Subcutaneous adipose tissue (tissue), 4 donors: ENCODE results near the gene ZNF469. TPM values are rescaled to one million over a fixed set of nuclear protein-coding genes. Genes with fewer than 3 reads are reported as not detected.

ENCODE experiments used
- total RNA-seq, 4 donors: library from RNA; depleted of rRNA; stranded (reverse); fragments of >200 nt; gene quantifications; one replicate each; pipeline ENCODE4 v1.1.0, GENCODE V29; 2016
- TF ChIP-seq, protein P1 (sequence below): fragments of 450-650 bp; IDR thresholded peaks from one replicate; pipeline ENCODE4 v1.5.1; 2016; ENCODE audit warnings: low read depth, mild to moderate bottlenecking, control low read depth, antibody characterized with exemption, moderate library complexity

Gene ZNF469
- total RNA-seq, 4 donors from 2014 or later: 0.57 to 1.3 (median 0.75) TPM

DNA sequence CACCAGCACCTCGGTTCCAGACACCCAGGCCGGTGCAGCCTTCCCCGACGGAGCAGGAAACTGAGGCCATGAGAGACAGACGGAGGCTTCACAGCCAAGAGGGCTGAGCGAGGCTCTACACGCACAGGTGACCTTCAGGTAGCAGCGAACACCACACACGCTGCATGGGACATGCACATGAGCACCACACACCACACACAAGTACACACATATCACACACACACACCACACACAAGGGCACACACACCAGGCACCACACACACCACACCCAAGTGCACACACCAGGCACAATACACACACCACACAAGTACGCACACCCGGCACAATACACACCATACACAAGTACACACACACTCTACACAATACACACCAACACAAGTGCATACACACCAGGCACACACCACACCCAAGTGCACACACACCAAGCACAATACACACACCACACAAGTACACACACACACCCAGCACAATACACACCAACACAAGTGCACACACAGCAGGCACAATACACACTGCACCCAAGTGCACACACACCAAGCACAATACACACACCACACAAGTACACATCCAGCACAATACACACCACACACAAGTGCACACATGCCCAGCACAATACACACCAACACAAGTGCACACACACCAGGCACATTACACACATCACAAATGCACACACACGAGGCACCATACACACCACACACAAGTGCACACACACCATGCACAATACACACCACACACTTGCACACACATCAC lies 33.4 kb upstream of the ZNF469 start:
- TF ChIP-seq, protein P1, sequence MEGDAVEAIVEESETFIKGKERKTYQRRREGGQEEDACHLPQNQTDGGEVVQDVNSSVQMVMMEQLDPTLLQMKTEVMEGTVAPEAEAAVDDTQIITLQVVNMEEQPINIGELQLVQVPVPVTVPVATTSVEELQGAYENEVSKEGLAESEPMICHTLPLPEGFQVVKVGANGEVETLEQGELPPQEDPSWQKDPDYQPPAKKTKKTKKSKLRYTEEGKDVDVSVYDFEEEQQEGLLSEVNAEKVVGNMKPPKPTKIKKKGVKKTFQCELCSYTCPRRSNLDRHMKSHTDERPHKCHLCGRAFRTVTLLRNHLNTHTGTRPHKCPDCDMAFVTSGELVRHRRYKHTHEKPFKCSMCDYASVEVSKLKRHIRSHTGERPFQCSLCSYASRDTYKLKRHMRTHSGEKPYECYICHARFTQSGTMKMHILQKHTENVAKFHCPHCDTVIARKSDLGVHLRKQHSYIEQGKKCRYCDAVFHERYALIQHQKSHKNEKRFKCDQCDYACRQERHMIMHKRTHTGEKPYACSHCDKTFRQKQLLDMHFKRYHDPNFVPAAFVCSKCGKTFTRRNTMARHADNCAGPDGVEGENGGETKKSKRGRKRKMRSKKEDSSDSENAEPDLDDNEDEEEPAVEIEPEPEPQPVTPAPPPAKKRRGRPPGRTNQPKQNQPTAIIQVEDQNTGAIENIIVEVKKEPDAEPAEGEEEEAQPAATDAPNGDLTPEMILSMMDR: no peak

DNA sequence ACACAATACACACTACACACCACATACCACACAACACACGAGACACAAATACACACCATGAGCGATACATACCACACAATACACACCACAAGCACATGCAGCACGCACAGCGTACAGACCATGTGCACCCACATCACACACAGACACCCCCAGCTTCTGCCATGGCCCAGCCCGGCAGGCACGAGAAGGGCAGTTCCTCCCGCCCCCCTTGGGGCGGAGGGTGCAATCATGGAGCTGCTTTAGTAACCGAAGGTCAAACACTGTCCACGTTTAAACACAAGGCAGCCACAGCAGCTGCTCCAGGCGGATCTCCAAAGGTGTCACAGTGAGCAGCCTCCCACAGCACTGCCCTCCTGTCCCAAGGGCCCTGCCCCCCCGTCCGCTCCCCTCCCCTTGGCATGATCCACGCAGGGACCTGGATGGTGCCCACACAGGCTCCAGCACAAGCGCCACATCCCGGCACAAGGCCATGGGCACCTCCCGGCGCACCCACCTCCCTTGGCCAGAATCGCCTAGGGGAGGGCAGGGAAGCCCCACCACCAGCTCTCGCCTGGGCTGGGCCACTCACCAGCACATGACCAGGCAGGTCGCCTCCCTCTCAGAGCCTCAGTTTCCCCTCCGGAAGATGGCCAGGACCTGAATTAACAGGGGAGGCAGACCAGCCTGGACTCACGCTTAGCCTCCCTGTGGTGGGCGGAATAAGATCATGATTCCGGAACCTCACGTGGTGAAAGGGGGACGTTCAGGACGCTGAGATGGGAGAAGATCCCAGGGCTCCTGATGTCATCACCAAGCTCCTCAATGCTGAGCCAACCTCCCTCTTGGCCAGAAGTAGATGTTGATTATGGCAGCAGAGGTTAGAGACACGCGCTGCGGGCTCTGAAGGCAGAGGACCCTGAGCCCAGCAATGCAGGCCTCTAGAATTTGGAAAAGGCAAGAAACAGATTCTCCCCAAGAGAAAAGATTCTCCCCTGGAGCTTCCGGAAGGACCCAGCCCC lies 32.6 kb upstream of the ZNF469 start:
- TF ChIP-seq, protein P1: no peak

DNA sequence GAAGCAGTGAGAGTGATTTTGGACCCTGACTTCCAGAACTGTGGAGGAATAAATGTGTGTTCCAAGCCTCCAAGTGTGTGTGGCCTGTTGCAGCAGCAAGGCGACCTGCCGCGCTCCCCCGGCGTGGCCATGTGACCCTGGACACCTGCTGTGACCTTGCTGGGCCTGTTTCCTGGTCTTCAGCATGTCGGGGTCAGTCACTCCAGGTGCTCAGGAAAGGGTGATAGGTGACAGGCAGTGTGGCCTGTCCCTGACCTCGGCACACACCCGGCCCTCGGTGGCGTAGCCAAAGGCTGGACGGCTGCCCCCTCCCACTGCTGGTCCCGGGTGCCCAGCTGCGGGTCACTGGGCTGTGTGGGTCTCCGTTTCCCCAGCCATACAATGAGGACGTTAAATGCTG lies 31.8 kb upstream of the ZNF469 start:
- TF ChIP-seq, protein P1: no peak

DNA sequence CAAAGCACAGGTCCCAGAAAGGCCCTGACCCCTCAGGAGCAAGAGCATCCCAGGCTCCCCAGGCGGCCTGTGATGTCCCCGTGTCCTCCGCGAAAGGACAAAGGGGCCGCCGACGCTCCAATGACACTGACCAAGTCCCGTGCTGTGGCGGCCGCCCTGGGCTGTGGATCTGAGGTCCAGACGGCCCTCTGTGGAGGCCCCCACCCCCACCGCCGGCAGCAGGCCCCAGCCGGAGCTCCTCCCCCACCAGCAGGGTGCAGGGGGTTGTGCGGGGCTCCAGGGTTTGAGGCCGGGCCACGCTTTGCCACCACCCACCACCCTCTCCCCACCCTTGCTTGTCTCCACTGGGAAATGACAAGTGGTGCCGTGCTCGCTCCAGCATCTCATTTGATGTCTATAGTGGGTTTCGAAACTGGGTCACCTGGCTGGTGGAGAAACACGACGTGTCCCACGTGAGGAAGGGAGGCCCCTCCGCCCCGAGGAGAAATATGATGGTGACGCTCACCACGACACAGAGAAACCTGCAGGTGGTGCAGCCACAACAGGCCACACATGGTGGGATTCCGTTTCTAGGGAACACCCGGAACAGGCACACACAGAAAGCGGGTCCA lies 31.2 kb upstream of the ZNF469 start:
- TF ChIP-seq, protein P1: no peak

DNA sequence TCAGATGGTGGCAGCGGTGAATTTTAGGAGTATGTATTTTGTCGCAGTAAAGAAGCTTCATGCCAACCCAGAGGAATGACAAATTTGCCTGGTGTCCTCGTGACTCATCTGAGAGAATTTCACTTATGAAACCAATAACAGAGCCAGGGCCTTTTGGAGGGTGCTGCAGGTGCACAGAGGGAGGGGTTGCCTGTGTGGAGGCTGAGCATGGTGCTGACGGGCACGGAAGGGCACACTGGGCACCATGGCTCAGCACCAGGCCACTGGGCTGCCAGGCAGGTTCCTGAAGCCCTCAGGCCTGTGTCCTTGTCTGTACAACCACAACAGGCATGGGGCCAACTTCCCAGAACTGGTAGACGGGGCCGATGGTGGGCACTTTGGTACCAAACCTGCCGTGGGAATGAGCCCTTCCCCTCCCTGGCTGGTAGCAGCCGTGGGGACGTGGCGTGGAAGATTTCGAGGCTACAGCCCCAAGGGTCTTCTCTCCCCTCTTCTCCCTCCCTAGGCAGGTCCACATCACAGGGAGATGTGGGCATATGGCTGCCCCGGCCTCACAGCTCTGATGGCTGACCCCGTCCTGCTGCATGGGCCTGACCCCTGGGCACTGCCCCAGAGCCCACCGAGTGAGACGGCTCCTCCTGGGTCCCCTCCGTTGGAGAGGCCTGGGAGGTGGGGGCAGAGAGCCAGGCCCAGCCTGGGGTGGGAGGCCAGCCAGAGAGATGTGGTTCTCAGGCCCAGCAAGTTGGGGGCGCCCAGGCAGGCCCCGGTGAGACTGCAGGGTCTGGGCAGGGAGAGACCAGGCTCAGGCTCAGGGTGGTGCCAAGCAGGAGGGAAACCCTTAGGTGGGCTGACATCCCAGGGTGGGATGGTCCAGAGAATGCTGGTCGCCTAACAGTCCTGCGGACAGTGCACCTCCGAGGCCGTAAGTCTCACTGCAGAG lies 30.2 kb upstream of the ZNF469 start:
- TF ChIP-seq, protein P1: no peak

DNA sequence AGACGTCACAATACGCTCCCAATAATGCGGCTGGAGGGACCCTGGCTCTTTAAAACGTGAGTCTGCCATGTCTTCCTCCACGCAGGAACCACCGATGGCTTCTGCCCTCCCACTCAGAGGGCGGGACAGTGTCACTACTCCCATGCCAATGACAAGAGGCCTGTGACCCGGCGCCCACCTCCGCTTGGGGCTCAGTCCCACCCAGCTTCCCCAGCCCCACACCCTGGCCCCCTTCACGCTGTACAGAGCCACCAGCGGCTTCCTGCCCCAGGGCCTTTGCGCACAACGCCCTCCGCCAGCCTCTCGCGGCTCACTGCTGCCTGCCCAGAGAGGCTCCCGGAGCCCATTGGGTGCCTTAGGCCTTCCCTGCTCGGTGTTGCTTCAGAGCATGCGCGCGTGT lies 29.5 kb upstream of the ZNF469 start:
- TF ChIP-seq, protein P1: no peak
